Measurements from ENCODE around the gene CNTNAP2. TPM values are rescaled to one million over a fixed set of nuclear protein-coding genes. Genes with fewer than 3 reads are reported as not detected.

The CNTNAP2 gene
- total RNA-seq, 1 donor from 2014 or later: 2.8 TPM

GRCh38 chr7:147013825-147014224 lies 897.2 kb downstream of the CNTNAP2 start:
- no peak for DNase-seq (ENCODE audit: low read depth in 2 of 2)

- no peak for DNase-seq (ENCODE audit: low read depth in 2 of 2)
These were observed 897.8 kb downstream of the CNTNAP2 start for GRCh38 chr7:147014286-147014955.

- no peak for DNase-seq (ENCODE audit: low read depth in 2 of 2)
These were observed 899.4 kb downstream of the CNTNAP2 start for GRCh38 chr7:147015999-147016398.

- DNase-seq (ENCODE audit: low read depth in 2 of 2): no peak
These were observed 905.5 kb downstream of the CNTNAP2 start for GRCh38 chr7:147022056-147022455.

GRCh38 chr7:147023440-147023839 lies 906.8 kb downstream of the CNTNAP2 start:
- DNase-seq (ENCODE audit: low read depth in 2 of 2): no peak

GRCh38 chr7:147029953-147030352 lies 913.4 kb downstream of the CNTNAP2 start:
- DNase-seq (ENCODE audit: low read depth in 2 of 2): no peak

- no peak for DNase-seq (ENCODE audit: low read depth in 2 of 2)
These were observed 917.0 kb downstream of the CNTNAP2 start for GRCh38 chr7:147033641-147034040.

- DNase-seq (ENCODE audit: low read depth in 2 of 2): no peak
These were observed 924.8 kb downstream of the CNTNAP2 start for GRCh38 chr7:147041438-147041837.

GRCh38 chr7:147044941-147045340 lies 928.3 kb downstream of the CNTNAP2 start:
- DNase-seq (ENCODE audit: low read depth in 2 of 2): no peak

- DNase-seq (ENCODE audit: low read depth in 2 of 2): no peak
These were observed 931.1 kb downstream of the CNTNAP2 start for GRCh38 chr7:147047696-147048095.

GRCh38 chr7:147048864-147049263 lies 932.3 kb downstream of the CNTNAP2 start:
- no peak for DNase-seq (ENCODE audit: low read depth in 2 of 2)

- no peak for DNase-seq (ENCODE audit: low read depth in 2 of 2)
These were observed 936.2 kb downstream of the CNTNAP2 start for GRCh38 chr7:147052818-147053217.

GRCh38 chr7:147053746-147054145 lies 937.1 kb downstream of the CNTNAP2 start:
- DNase-seq (ENCODE audit: low read depth in 2 of 2): no peak

GRCh38 chr7:147060070-147060469 lies 943.5 kb downstream of the CNTNAP2 start:
- no peak for DNase-seq (ENCODE audit: low read depth in 2 of 2)

GRCh38 chr7:147062897-147063296 lies 946.3 kb downstream of the CNTNAP2 start:
- no peak for DNase-seq (ENCODE audit: low read depth in 2 of 2)

GRCh38 chr7:147068842-147069241 lies 952.2 kb downstream of the CNTNAP2 start:
- no peak for DNase-seq (ENCODE audit: low read depth in 2 of 2)

- no peak for DNase-seq (ENCODE audit: low read depth in 2 of 2)
These were observed 953.2 kb downstream of the CNTNAP2 start for GRCh38 chr7:147069771-147070170.

GRCh38 chr7:147070886-147071285 lies 954.3 kb downstream of the CNTNAP2 start:
- no peak for DNase-seq (ENCODE audit: low read depth in 2 of 2)

GRCh38 chr7:147071536-147071935 lies 954.9 kb downstream of the CNTNAP2 start:
- no peak for DNase-seq (ENCODE audit: low read depth in 2 of 2)

- DNase-seq (ENCODE audit: low read depth in 2 of 2): no peak
These were observed 961.7 kb downstream of the CNTNAP2 start for GRCh38 chr7:147078312-147078711.

GRCh38 chr7:147079083-147079482 lies 962.5 kb downstream of the CNTNAP2 start:
- no peak for DNase-seq (ENCODE audit: low read depth in 2 of 2)

- no peak for DNase-seq (ENCODE audit: low read depth in 2 of 2)
These were observed 963.4 kb downstream of the CNTNAP2 start for GRCh38 chr7:147079921-147080420.

- no peak for DNase-seq (ENCODE audit: low read depth in 2 of 2)
These were observed 964.5 kb downstream of the CNTNAP2 start for GRCh38 chr7:147081117-147081516.

GRCh38 chr7:147089051-147089461 lies 972.5 kb downstream of the CNTNAP2 start:
- no peak for DNase-seq (ENCODE audit: low read depth in 2 of 2)
